ENCODE results near the gene DISC1.

DISC1 gene

DNA sequence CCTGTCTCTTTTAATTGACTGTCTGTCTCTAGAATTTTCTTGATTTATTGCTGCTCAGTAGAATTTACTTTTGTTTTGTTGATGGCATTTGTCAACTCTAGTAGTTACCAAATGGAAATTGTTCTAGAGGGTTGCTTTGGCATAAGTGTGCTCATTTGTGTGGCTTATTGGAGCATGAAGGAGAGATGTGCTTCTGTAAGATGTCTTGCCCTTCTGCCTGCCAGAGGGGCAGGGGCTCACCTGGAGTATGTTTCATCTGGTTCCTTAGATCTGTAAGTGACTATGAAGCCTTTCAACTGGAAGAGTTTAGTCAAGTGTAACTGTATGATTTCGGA, 345.5 kb downstream of the DISC1 start:
- no peak for DNase-seq

DNA sequence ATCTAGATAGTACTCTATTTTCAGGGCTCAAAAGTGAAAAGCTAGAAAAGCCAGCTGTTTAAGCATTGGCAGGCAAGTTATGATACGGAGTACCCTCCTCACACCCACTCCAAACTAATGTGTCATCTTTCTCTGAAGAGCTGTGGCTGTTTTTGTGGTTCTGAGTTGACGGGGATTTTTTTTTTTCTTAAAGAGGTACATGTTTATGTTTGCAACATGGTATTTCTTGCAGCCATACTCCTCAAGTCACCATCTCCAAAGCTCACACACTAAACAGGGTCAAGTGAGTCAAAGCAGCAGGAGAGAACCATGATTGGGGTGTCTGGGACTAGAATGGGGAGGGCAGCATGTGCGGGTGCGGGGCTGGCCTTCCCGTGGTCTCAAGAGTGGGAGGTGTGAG, 347.2 kb downstream of the DISC1 start:
- DNase-seq, result no peak

GRCh38 chr1:231976231-231976630, 349.6 kb downstream of the DISC1 start:
- DNase-seq, result no peak

GRCh38 chr1:231981675-231982074, 355.1 kb downstream of the DISC1 start:
- no peak for DNase-seq

GRCh38 chr1:231982871-231983587, 356.4 kb downstream of the DISC1 start:
- no peak for DNase-seq

DNA sequence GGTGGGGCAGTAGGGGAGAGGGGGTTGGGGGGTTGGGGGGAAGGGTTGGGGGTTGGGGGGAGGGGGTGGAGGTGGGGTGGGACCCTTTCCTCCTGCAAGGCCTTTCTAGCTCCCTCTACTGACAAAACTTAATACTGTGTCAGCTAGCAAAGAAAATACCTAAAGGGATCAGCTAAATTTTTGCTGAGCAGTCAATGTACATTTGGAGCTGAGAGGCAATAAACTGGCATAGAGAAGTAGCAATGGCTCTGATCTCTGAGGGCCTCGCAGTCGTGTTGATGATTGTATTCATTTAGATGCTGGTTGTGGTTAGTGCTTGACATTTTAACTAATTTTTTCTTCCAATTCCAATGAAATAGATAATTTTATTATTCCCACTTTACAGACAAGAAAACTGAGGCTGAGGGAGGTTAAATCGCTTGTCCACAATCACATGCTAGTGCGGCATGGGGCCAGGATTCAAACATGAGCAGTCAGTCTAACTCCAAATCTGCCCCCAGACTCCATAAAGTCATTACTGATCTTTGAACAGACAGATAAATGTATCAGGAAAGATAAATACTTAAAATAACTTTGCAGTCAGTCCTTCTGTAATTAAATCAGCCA, 357.1 kb downstream of the DISC1 start:
- no peak for DNase-seq

DNA sequence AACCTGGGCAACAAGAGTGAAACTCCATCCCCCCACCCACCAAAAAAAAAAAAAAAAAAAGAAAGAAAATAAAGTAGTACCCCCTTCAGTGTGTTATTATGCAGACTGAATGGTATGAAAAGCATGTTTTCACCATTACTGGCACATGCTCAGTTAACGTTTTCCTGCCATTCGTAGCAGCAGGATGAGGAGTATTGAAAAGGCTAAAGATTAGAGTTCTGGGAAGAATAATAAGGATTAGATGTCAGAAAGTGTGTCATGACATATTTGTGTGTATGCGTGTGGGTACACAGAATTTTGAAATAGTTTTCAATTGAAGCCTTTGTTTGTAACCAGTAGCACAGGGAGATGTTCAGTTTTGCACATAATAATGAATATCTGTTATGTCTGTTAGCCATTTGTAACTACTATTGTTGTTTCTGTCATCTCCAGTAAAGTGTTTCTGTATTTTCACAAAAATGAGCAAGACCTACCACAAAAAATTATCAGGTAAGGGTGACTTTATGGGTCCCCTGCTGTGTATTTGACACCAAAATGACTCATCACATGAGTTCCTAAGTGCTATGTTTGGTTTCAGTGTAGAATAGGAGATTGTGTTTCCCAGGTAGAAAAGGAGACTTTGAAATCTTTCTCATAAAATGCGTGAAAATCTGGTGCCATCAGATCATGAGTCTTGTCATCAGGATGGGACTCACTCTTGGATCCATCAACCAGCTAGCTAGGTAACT, 358.9 kb downstream of the DISC1 start:
- DNase-seq, result no peak

DNA sequence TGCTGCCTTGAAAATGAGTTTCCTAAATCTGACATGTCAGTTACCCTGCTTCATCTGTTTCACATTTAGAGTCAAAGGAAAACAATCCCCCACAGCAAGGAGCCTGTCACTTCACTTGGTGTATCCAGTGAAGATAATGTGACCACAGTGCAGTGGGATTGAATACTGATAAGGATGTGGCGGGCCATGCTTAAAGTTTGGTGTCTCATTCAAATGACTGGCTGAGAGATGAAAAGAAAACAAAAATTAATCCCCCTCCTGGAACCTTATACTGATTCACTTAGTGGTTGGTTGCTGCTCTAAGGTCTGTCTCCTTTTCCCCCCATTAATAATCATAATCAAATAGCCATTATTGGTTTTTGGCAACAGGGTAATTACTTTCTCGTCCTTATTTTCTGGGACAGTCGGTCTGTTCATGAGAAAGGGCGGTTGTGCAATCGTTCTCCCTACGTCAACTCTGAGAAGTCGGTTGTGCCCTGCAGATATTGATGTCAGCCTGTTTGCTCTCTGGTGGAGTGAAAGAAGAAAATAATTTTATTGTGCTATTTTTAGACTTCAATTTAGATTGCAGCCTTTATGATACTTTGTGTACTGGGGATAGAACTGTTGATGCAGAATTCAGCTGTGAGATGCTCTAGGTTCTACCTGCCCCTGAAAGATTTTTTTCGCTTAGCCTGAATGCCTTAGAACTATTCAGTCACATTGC, 360.2 kb downstream of the DISC1 start:
- no peak for DNase-seq

DNA sequence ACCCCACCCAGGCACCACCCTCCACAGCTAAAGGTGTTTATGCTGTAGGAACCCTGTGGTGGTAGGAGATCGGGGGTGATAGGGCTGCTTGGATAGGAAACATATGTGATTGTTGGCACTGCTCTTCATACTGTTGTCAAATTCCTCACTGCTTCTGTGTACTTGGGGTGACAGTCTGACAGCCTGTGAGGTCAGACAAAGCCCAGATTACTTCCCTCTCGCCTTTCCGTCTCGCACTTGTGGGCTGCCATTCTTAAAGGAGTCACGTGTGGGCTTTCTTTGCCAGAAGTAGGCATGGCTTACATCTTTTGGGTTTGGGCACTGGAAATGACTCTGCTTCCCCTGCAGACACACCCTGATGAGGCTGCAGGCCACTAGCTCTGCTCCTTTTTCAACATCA, 363.8 kb downstream of the DISC1 start:
- no peak for DNase-seq

DNA sequence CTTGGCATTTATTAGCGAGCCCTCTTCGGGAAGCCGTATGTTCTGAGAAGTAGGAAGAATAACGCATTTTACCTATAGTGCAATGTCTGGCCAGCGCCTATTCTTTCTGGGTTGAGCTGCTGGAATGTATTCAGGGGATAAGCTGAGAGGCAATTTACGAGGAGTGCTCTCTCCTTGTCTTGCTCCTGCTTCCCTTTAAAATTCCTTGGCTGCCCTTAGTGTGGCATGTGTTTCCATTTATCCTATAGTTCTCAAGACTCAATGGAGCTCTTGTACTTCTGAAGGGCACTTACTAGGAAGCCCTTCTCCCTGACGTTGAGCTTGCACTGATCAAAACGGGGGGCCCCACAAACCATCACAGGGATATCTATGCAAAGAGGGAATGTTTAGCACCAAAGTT, 364.6 kb downstream of the DISC1 start:
- DNase-seq, result no peak

DNA sequence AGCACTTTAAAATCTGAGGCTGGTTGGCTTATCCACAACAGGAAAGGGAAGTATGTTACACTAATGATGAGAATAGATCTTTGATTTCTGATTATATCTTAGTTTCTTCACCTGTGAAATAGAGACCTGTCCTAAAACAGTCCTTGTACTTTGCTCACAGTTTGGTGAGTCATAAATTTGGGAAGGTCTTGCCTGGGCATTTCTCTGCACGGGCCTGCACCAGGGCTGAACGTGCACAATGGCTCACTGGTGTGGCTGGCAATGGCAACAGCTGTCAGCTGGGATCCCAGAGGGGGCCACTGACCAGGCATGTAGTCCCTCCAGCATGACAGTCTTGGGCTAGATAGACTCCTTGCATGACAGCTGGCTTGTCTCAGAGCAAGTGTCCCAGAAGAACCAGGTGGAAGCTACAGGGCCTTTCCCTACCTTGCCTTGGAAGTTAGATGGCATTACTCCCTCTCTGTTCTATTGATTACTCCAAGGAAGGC, 367.4 kb downstream of the DISC1 start:
- DNase-seq, result no peak

DNA sequence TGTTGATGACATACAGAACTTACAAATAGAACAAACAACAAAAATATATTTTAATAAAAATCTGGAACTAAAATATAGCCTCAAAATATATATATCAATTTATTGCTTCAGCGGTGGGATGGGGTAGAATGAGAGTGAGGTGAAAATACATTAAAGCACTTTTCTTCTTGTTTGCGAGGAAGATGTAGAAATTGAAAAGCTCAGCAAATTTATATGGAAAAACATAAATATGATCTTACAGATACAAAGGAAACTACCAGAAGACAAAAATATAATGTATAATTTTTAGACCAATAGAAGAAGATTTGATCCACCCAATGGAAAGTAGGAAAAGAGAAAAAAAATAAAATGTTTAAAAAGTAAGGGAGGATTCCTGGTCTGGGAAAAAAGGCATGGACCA, 372.2 kb downstream of the DISC1 start:
- no peak for DNase-seq

GRCh38 chr1:232005300-232005699, 378.7 kb downstream of the DISC1 start:
- DNase-seq, result no peak

GRCh38 chr1:232009741-232010140, 383.2 kb downstream of the DISC1 start:
- DNase-seq, result no peak

GRCh38 chr1:232011961-232012360, 385.4 kb downstream of the DISC1 start:
- DNase-seq, result no peak

GRCh38 chr1:232012773-232013386, 386.3 kb downstream of the DISC1 start:
- DNase-seq, result no peak

DNA sequence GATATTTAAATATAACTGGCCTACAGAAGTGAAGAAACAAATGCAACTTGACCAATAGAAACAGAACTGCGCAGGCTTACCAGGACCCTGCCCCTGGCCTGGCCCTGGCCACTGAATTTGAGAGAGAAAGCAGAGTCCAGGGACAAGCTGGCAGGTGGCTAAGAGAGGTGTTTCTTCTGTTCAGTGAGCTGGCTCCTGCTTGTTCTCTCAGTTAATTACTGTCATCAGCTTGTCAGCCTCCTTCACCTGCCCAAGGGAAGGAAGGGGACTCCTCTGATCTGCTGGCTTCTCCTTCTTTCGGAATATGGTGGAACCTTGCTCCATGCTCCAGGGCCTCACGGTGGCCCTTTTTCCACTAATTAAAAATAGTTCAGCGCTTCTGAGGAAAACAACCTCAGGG, 388.4 kb downstream of the DISC1 start:
- DNase-seq, result no peak

DNA sequence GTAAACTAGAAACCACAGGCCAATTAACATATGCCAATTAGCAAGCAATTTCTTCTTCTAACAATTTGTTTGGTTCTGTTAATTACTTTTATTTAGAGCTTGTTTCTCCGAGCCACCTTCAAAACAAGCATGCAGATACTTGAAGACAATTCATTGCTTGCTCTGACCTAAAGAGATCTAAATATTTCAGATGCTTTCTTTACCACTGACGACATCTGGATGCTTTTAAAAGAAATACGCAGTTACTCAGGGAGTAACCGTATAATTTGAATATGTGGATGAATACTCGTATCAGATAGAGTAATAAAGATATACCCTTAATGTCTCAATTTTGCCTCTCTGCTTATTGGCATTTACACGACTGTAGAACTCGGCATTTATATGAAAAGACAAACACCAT, 390.0 kb downstream of the DISC1 start:
- DNase-seq, result no peak

- no peak for DNase-seq
Observed at GRCh38 chr1:232017057-232017456, 390.5 kb downstream of the DISC1 start.

GRCh38 chr1:232017759-232018158, 391.2 kb downstream of the DISC1 start:
- no peak for DNase-seq

- DNase-seq, result no peak
Observed at GRCh38 chr1:232018231-232019025, 391.8 kb downstream of the DISC1 start.

GRCh38 chr1:232019026-232019340, 392.4 kb downstream of the DISC1 start:
- no peak for DNase-seq
